ENCODE measurements around the gene HEXIM1. TPM values are rescaled to one million over a fixed set of nuclear protein-coding genes. Genes with fewer than 3 reads are reported as not detected.

HEXIM1 gene
- total RNA-seq, 1 experiment from 2014 or later = 9.4 TPM

DNA sequence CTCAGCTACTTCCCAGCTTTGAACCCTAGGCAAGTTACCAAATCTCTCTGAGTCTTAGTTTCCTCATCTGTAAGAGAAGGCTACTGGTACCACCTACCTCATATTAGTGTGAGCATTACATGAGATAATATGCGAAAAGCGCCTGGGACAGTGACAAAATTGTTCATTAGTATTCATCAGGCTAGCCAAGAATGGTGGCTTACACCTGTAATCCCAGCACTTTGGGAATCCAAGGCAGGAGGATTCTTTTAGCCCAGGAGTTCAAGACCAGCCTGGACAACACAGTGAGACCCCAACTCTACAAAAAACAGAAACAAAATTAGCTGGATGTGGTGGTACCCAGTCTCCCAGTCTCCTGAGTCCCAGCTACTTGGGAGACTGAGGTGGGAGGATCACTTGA is 19.3 kb upstream of the HEXIM1 start:
- DNase-seq (ENCODE audit: low spot score) = no peak

GRCh38 chr17:45129426-45129939 is 18.8 kb upstream of the HEXIM1 start:
- peak; percentile 61 for DNase-seq (ENCODE audit: low spot score)

DNA sequence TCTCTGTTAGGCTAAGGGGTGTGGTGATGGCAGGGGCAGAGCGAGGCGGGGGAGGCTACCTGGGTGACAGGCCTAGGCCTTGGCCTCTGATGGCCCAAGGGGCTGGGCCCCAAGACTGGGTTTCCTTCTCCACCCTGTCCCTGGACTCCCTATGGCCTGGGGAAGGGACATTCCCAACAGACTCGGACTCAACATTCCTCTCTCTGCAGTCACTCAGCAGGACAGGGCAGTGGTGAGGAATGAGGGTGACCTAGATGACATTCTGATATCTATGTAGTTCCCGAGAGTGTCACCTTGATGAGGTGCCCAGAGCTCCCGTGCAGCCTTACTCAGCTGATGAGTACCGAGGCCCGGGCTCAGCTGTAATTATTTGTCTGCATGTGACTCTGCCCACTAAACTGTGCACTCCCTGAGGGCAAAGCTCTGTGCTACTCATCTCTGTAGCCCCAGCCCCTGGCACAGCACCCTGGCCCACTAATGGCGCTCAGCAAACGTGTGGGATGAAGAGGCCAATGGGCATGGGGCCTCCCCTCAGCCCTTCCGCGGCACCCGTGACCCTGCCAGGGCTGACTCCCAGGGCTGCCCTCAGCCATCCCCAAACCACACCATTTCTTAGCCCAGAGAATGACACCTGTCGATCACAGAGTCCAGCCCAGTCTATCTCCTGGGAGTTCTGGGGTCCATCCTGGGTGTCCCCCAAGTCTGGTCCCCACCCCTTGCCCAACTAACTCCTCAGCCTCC is 18.2 kb upstream of the HEXIM1 start:
- peak; percentile 77 for DNase-seq (ENCODE audit: low spot score)

DNA sequence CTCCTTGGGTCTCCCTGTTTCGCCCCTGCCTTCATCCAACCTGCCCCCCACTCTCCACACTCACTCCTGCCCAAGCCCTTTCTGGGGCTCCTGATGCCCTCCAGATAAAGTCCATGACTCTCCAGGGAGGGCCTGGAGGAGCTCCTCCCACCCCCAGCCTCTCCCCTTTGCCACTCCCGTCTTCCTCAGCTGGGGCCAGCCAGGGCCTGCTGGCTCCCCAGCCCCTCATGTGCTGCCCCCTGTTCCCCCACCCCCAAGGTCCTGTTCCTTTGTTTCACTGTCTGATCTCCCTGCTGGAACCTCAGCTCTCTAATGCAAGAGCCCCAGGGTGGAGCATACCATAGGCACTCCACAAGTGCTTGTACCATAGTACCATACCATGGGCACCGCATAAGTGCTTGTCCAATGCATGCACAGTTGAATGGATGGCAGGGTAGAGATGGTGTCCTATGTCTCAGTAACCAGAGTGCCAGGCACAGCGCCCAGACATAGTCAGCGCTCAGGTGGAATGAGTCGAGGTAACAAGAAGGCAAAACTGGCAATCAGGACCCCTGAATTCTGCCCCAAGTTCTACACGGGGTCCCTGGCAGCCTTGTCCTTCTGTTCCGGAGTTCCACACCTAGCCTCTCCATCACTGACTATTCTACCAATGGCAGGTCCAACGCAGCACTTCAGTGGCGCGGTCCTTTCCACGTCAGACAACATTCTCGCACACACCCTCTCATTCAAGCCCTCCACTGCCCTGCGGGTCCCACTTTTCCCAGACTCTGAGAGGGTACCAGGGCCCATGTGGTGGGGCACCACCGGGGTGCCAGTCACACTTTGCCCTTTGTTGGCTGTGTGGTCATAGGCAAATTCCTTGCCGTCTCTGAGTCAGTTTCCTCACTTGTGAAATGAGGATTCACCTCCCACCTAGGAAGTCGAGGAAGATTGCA is 17.3 kb upstream of the HEXIM1 start:
- DNase-seq (ENCODE audit: low spot score) = no peak

DNA sequence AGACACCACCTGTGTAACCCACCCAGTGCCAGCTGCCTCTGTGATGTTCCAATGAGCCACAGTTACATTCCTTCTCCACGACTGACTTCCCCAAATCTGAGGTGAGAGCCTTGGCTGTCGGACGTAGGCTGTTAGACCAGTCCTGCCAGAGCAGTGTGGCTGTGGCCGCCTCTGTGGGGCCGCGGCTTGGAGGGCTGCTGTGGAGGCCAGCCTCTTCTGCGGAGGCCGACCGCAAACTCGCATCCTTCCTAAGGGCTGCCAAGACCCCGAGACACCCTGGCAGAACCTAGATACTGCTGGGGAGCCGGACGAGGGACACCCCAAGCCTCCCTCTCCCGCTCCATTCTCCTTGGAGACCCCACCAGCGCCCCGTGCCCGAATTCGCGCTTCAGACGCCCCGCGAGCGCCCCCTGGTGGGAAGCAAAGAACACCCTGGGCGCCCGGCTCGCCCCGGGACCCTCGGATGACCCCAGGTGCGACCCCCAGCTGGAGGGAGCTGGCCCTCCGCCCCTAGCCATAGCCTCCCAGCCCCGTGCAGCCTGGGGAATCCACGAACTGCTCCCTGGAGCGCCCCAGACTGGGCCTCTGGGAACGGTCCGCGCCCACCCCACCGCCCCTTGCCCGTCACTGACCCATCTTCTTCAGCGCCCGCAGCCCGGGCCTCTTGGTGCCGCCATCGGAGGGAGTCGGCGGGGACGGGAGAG is 16.5 kb upstream of the HEXIM1 start:
- DNase-seq (ENCODE audit: low spot score) = peak; percentile 47

DNA sequence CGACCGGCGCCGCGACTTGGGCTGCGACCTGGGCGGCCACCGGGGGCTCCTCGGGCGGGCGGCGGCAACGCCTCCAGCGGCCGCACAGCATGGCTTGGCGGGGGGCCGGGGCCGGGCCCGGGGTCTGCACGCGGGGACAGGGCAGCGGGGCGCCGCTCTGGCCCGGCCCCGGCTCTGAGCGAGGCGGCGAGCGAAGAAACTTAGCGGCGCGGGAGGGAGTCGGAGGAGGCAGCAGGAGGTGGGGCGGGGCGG is 16.0 kb upstream of the HEXIM1 start, which contains the start of gene PLCD3:
Gene PLCD3 (minus strand): TSS at position 196 of the 252 bp plus-strand sequence. CDS start 105 bp downstream, at position 91.
- no peak for DNase-seq (ENCODE audit: low spot score)

- peak; percentile 91 for DNase-seq (ENCODE audit: low spot score)
These were observed 15.5 kb upstream of the HEXIM1 start for GRCh38 chr17:45132572-45133463.

- DNase-seq (ENCODE audit: low spot score) = peak; percentile 99
These were observed 12.9 kb upstream of the HEXIM1 start, which contains the start of gene ACBD4 for GRCh38 chr17:45135192-45135977. ACBD4 (plus strand) TSS chr17:45135687; CDS start chr17:45136145, 458 bp downstream.

- DNase-seq (ENCODE audit: low spot score) = no peak
These were observed 12.1 kb upstream of the HEXIM1 start for GRCh38 chr17:45135978-45136791.

GRCh38 chr17:45136846-45137560 is 11.3 kb upstream of the HEXIM1 start:
- DNase-seq (ENCODE audit: low spot score) = no peak

- peak; percentile 30 for DNase-seq (ENCODE audit: low spot score)
These were observed 10.5 kb upstream of the HEXIM1 start for GRCh38 chr17:45137561-45138305.

- DNase-seq (ENCODE audit: low spot score) = no peak
These were observed 9.3 kb upstream of the HEXIM1 start for GRCh38 chr17:45138911-45139532.

- no peak for DNase-seq (ENCODE audit: low spot score)
These were observed 8.7 kb upstream of the HEXIM1 start for GRCh38 chr17:45139533-45139920.

GRCh38 chr17:45143094-45143670 is 5.1 kb upstream of the HEXIM1 start:
- DNase-seq (ENCODE audit: low spot score) = no peak

GRCh38 chr17:45143767-45144198 is 4.5 kb upstream of the HEXIM1 start:
- no peak for DNase-seq (ENCODE audit: low spot score)

GRCh38 chr17:45144199-45145034 is 3.9 kb upstream of the HEXIM1 start:
- no peak for DNase-seq (ENCODE audit: low spot score)
